Fibroblast of skin of right biceps (primary cell): ENCODE measurements around the gene RNF13.
A peak's percentile ranks its signal among the peaks of the same experiment; 100 is the strongest.

Experiments
- DNase-seq: peaks from one replicate; pipeline ENCODE4 v3.0.0-alpha.2; 2013

Gene RNF13

DNA sequence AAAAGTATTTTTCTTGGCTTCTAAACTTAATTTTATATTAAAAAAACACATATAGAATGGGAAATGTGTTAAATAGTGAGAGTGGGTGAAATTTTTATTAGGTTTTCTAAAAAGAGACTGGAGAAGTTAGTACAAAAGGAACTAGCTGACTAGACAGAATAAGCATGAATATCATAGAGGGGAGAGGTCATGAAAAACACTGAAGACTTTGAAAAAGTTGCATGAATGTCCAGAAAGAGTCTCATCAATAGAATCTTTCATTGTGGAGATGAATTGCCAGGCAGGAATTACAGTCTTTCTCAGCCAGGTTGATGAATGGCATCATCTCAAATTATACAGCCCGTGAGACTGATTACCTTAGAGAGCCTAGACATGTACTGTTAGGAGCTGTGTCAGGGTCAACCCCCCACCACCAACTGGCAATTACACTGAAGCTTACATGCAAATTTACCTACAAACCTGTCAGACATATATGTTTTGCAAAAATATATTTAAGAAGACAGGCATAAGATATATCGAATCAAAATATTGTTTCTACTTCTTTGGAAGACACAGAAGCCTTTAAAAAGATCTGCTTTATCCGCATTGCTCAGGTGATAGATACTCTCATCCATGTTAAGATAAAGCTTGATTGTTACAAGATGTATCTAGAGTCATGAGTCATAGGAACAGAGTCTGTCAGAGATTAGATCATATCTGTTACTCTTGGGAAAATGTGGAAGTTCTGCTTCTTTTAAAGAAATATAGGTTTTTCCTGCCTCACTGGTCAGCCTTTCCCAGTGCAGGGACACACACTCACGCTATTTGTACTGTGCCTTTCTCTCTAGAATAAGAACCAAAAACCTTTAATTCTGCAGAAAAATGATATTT, 192.5 kb downstream of the RNF13 start:
- DNase-seq = peak; percentile 75

DNA sequence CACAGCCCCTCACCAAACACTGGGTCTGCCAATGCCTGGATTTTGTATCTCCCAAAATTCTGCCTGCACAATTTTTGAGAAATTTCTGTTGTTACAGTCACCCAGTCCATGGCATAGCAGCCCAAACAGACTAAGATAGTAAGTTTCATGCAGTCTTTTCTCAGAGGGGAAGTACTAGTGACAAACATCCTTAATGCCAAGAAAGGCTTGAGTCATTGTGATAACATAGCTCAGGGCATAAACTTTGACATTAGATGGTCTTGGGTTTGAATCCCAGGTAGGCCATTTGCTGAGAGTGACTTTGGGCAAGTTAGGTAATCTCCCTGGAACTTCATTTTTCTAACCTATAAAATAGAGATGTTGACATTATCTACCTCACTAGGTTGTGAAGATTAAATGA, 193.8 kb downstream of the RNF13 start:
- DNase-seq = peak; percentile 18
